GM23338 (cell line): Measurements from ENCODE around the gene FNDC3B. TPM values are rescaled to one million over a fixed set of nuclear protein-coding genes. Genes with fewer than 3 reads are reported as not detected.

Source experiments
- ATAC-seq: fragments of 200-7000 bp; cut with Tn5 transposase; 3 replicates; pipeline ENCODE4 v1.9.1; 2020
- DNase-seq: peaks from one replicate; pipeline ENCODE4 v3.0.0-alpha.2; 2015; ENCODE audit warnings: low spot score
- H2AFZ ChIP-seq: fragments of 200-600 bp; sonication (generic); 2 replicates; pipeline ENCODE4 v1.8.0; 2016; ENCODE audit warnings: antibody characterized with exemption, mild to moderate bottlenecking, moderate library complexity
- H3F3A ChIP-seq: fragments of 200-600 bp; sonication (generic); replicated peaks from 2 replicates; pipeline ENCODE4 v1.8.0; 2017; ENCODE audit warnings: antibody characterized with exemption, mixed run types, low read depth
- H3K27ac ChIP-seq: fragments of 200-600 bp; sonication (generic); 2 replicates; pipeline ENCODE4 v1.6.1; 2016; ENCODE audit warnings: low read depth
- H3K27me3 ChIP-seq: fragments of 200-600 bp; sonication (generic); 2 replicates; pipeline ENCODE4 v1.8.0; 2016; ENCODE audit warnings: mild to moderate bottlenecking, mixed run types, moderate library complexity; ENCODE audit not compliant: insufficient read depth
- H3K36me3 ChIP-seq: fragments of 200-600 bp; sonication (generic); 2 replicates; pipeline ENCODE4 v1.8.0; 2016; ENCODE audit warnings: mild to moderate bottlenecking; ENCODE audit not compliant: insufficient read depth
- H3K4me1 ChIP-seq: fragments of 200-600 bp; sonication (generic); 2 replicates; pipeline ENCODE4 v1.8.0; 2016; ENCODE audit warnings: mild to moderate bottlenecking, moderate library complexity; ENCODE audit not compliant: insufficient read depth
- H3K4me2 ChIP-seq: fragments of 200-600 bp; sonication (generic); 2 replicates; pipeline ENCODE4 v1.7.1; 2017; ENCODE audit warnings: mixed run types
- H3K4me3 ChIP-seq: fragments of 200-600 bp; sonication (generic); 2 replicates; pipeline ENCODE4 v1.6.1; 2016; ENCODE audit warnings: mixed run types
- H3K79me2 ChIP-seq: fragments of 200-600 bp; sonication (generic); replicated peaks from 2 replicates; pipeline ENCODE4 v1.8.0; 2017; ENCODE audit warnings: mild to moderate bottlenecking; ENCODE audit not compliant: insufficient read depth
- H3K9me2 ChIP-seq: fragments of 200-600 bp; sonication (generic); 2 replicates; pipeline ENCODE4 v1.8.0; 2017; ENCODE audit not compliant: insufficient read depth
- H4K20me1 ChIP-seq: fragments of 200-600 bp; sonication (generic); replicated peaks from 2 replicates; pipeline ENCODE4 v1.8.0; 2017; ENCODE audit warnings: mild to moderate bottlenecking; ENCODE audit not compliant: insufficient read depth
- H3K27ac Mint-ChIP-seq: 2 replicates; pipeline ENCODE4 v1.8.0; 2020; ENCODE audit warnings: inconsistent platforms, mild to moderate bottlenecking, moderate library complexity, mixed read lengths
- H3K27me3 Mint-ChIP-seq: 3 replicates; pipeline ENCODE4 v1.8.0; 2022; ENCODE audit warnings: low read depth, mild to moderate bottlenecking, moderate library complexity, mixed read lengths, inconsistent platforms; ENCODE audit not compliant: insufficient read depth, poor library complexity
- H3K36me3 Mint-ChIP-seq: 3 replicates; pipeline ENCODE4 v1.8.0; 2021; ENCODE audit warnings: low read depth, mild to moderate bottlenecking, inconsistent platforms, moderate library complexity, mixed read lengths
- H3K4me1 Mint-ChIP-seq: 3 replicates; pipeline ENCODE4 v1.8.0; 2020; ENCODE audit warnings: mild to moderate bottlenecking, inconsistent platforms, mixed read lengths
- H3K4me3 Mint-ChIP-seq: 3 replicates; pipeline ENCODE4 v1.8.0; 2021; ENCODE audit warnings: moderate library complexity, mild to moderate bottlenecking, inconsistent platforms, mixed read lengths
- H3K9me3 Mint-ChIP-seq: 3 replicates; pipeline ENCODE4 v1.8.0; 2020; ENCODE audit warnings: moderate library complexity, mild to moderate bottlenecking, inconsistent platforms, mixed read lengths
- JUNB ChIP-seq: IDR thresholded peaks from one replicate; pipeline ENCODE4 v1.6.1; 2016; ENCODE audit warnings: antibody characterized with exemption; ENCODE audit not compliant: unreplicated experiment
- ZNF114 ChIP-seq: fragments of 250-450 bp; sonication (Bioruptor Pico); IDR thresholded peaks from 2 replicates; pipeline ENCODE4 v1.5.0; 2020; ENCODE audit warnings: mild to moderate bottlenecking, moderate library complexity
- polyA plus RNA-seq: library from polyadenylated mRNA; unstranded; fragments of >200 nt; fragmentation: Nextera tagmentation; extraction: Ambion mirVana; gene quantifications from 2 replicates; pipeline ENCODE4 v1.2.1, GENCODE V29; 2016
- total RNA-seq: library from RNA; depleted of rRNA; stranded (reverse); fragments of >200 nt; shearing (Covaris generic); gene quantifications from 2 replicates; pipeline ENCODE4 v1.2.3, GENCODE V29; 2014
- TF ChIP-seq, protein P1 (sequence below): fragments of 250-450 bp; sonication (Bioruptor Pico); IDR thresholded peaks from 2 replicates; pipeline ENCODE4 v1.5.0; 2020; ENCODE audit warnings: mild to moderate bottlenecking, moderate library complexity
- TF ChIP-seq, protein P2 (sequence below): IDR thresholded peaks from 2 replicates; pipeline ENCODE4 v1.6.1; 2016; ENCODE audit warnings: antibody characterized with exemption
- TF ChIP-seq, protein P3 (sequence below): IDR thresholded peaks from one replicate; pipeline ENCODE4 v1.6.1; 2018; ENCODE audit warnings: antibody characterized with exemption; ENCODE audit not compliant: unreplicated experiment

Gene FNDC3B
- total and polyA plus RNA-seq, 2 experiments from 2014 or later, result 19.1 to 55.4 TPM

- no peak overlapping the region for H2AFZ ChIP-seq
- no peaks in the 10 kb centered on the region for H3K79me2 ChIP-seq
- no peaks in the 10 kb centered on the region for H3K9me2 ChIP-seq
- no peaks in the 10 kb centered on the region for H3K36me3 ChIP-seq
- H3K4me1 ChIP-seq, result no peaks in the 10 kb centered on the region
- Mint-ChIP-seq H3K36me3 (peaks cover 15% of the 10 kb centered on the region; the same call in 1 of the 3 replicates), H3K9me3 (no peaks in the 10 kb centered on the region), H3K27me3 (no peaks in the 10 kb centered on the region), H3K27ac (no peak overlapping the region), H3K4me3 (no peak overlapping the region), H3K4me1 (peaks cover 13% of the 10 kb centered on the region; the same call in 2 of the 3 replicates)
- no peaks in the 10 kb centered on the region for H4K20me1 ChIP-seq
- H3K4me3 ChIP-seq, result no peak overlapping the region
- H3K4me2 ChIP-seq, result no peak overlapping the region
- no peaks in the 10 kb centered on the region for H3F3A ChIP-seq
- TF ChIP-seq, protein P1, sequence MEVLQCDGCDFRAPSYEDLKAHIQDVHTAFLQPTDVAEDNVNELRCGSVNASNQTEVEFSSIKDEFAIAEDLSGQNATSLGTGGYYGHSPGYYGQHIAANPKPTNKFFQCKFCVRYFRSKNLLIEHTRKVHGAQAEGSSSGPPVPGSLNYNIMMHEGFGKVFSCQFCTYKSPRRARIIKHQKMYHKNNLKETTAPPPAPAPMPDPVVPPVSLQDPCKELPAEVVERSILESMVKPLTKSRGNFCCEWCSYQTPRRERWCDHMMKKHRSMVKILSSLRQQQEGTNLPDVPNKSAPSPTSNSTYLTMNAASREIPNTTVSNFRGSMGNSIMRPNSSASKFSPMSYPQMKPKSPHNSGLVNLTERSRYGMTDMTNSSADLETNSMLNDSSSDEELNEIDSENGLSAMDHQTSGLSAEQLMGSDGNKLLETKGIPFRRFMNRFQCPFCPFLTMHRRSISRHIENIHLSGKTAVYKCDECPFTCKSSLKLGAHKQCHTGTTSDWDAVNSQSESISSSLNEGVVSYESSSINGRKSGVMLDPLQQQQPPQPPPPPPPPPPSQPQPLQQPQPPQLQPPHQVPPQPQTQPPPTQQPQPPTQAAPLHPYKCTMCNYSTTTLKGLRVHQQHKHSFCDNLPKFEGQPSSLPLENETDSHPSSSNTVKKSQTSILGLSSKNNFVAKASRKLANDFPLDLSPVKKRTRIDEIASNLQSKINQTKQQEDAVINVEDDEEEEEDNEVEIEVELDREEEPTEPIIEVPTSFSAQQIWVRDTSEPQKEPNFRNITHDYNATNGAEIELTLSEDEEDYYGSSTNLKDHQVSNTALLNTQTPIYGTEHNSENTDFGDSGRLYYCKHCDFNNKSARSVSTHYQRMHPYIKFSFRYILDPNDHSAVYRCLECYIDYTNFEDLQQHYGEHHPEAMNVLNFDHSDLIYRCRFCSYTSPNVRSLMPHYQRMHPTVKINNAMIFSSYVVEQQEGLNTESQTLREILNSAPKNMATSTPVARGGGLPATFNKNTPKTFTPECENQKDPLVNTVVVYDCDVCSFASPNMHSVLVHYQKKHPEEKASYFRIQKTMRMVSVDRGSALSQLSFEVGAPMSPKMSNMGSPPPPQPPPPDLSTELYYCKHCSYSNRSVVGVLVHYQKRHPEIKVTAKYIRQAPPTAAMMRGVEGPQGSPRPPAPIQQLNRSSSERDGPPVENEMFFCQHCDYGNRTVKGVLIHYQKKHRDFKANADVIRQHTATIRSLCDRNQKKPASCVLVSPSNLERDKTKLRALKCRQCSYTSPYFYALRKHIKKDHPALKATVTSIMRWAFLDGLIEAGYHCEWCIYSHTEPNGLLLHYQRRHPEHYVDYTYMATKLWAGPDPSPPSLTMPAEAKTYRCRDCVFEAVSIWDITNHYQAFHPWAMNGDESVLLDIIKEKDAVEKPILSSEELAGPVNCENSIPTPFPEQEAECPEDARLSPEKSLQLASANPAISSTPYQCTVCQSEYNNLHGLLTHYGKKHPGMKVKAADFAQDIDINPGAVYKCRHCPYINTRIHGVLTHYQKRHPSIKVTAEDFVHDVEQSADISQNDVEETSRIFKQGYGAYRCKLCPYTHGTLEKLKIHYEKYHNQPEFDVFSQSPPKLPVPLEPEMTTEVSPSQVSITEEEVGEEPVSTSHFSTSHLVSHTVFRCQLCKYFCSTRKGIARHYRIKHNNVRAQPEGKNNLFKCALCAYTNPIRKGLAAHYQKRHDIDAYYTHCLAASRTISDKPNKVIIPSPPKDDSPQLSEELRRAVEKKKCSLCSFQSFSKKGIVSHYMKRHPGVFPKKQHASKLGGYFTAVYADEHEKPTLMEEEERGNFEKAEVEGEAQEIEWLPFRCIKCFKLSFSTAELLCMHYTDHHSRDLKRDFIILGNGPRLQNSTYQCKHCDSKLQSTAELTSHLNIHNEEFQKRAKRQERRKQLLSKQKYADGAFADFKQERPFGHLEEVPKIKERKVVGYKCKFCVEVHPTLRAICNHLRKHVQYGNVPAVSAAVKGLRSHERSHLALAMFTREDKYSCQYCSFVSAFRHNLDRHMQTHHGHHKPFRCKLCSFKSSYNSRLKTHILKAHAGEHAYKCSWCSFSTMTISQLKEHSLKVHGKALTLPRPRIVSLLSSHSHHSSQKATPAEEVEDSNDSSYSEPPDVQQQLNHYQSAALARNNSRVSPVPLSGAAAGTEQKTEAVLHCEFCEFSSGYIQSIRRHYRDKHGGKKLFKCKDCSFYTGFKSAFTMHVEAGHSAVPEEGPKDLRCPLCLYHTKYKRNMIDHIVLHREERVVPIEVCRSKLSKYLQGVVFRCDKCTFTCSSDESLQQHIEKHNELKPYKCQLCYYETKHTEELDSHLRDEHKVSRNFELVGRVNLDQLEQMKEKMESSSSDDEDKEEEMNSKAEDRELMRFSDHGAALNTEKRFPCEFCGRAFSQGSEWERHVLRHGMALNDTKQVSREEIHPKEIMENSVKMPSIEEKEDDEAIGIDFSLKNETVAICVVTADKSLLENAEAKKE (CRISPR knock-in tag), result no peak
- TF ChIP-seq ZNF114 (CRISPR knock-in tag), result no peak
- TF ChIP-seq, protein P2, sequence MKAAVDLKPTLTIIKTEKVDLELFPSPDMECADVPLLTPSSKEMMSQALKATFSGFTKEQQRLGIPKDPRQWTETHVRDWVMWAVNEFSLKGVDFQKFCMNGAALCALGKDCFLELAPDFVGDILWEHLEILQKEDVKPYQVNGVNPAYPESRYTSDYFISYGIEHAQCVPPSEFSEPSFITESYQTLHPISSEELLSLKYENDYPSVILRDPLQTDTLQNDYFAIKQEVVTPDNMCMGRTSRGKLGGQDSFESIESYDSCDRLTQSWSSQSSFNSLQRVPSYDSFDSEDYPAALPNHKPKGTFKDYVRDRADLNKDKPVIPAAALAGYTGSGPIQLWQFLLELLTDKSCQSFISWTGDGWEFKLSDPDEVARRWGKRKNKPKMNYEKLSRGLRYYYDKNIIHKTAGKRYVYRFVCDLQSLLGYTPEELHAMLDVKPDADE, result no peak
- no peak for TF ChIP-seq JUNB
- TF ChIP-seq, protein P3, sequence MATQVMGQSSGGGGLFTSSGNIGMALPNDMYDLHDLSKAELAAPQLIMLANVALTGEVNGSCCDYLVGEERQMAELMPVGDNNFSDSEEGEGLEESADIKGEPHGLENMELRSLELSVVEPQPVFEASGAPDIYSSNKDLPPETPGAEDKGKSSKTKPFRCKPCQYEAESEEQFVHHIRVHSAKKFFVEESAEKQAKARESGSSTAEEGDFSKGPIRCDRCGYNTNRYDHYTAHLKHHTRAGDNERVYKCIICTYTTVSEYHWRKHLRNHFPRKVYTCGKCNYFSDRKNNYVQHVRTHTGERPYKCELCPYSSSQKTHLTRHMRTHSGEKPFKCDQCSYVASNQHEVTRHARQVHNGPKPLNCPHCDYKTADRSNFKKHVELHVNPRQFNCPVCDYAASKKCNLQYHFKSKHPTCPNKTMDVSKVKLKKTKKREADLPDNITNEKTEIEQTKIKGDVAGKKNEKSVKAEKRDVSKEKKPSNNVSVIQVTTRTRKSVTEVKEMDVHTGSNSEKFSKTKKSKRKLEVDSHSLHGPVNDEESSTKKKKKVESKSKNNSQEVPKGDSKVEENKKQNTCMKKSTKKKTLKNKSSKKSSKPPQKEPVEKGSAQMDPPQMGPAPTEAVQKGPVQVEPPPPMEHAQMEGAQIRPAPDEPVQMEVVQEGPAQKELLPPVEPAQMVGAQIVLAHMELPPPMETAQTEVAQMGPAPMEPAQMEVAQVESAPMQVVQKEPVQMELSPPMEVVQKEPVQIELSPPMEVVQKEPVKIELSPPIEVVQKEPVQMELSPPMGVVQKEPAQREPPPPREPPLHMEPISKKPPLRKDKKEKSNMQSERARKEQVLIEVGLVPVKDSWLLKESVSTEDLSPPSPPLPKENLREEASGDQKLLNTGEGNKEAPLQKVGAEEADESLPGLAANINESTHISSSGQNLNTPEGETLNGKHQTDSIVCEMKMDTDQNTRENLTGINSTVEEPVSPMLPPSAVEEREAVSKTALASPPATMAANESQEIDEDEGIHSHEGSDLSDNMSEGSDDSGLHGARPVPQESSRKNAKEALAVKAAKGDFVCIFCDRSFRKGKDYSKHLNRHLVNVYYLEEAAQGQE, result no peak
- no peaks in the 10 kb centered on the region for H3K27me3 ChIP-seq
- no peak for ATAC-seq
- no peak overlapping the region for H3K27ac ChIP-seq
- DNase-seq, result no peak
Measured at GRCh38 chr3:172371544-172371943, 332.2 kb downstream of the FNDC3B start.
